Fibroblast of upper back skin (primary cell): Measurements from ENCODE around the gene SPATA31D4.
"Not testable (repeated sequence)": the region's sequence is repeated elsewhere in the genome, so short reads cannot be mapped to it uniquely, and the experiment has no call there.

Experiments
- DNase-seq: peaks from one replicate; pipeline ENCODE4 v3.0.0-alpha.2; 2013

SPATA31D4 gene

DNA sequence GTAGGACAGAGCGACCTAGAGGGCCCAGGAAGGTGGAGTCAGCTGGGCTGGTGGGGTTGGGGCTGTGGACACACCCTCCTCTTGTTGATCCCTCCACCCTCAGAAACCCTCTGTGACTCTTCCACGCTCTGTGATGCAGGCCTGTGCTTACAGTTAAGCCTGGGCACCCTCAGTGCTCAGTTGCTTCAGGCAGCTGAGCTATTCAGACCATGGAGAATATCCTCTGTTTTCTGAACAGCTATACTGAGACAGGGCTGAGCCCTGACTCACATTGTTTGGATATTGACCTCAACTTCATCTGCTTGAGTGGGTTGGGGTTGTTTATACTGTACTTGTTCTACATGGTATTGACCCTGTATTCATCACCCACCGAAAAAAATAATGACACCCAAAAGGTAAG, at the start of gene SPATA31D4:
TSS of gene SPATA31D4 (plus strand) at position 124 of the 400 bp plus-strand sequence. CDS start at position 210, 86 bp downstream.
- not testable (repeated sequence) for DNase-seq

DNA sequence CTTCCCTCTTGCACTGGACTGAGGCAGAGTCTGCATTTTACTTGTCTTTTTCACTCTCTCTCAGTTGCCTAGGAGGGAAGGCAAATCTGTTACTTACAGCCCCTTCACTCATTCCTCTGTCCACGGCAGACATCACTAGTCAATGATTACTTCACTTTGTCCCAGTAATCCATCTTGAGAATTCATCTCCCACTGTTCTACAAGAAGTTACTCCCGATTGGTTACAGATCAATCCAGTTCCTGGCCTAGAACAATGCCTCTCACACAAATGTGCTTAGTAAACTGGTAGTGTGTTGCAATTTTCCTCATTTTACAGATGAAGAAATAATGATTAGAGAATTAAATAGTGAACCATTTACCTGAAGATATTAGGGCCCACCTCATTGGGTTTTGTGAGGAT, 49.7 kb upstream of the SPATA31D4 start:
- DNase-seq: no peak

DNA sequence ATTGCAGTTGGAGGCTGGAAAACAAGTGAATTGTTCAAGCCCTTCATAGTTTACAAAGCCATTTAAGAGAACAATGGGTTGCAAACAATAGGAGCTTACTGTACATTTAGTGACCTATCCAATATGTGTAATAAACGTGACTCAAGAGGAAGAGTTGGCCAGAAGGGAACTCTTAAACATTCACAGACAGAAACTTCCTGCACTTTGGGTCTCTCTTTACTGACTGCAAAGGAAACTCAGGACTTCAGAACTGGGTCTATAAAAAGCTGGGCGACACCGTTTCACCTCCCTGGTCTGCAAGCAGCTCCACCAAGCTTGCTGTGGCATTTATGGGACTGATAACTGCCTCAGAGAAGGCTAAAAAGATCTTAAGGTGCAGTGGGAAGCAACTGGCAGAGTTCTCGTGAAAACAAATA, 48.7 kb upstream of the SPATA31D4 start:
- DNase-seq: no peak

DNA sequence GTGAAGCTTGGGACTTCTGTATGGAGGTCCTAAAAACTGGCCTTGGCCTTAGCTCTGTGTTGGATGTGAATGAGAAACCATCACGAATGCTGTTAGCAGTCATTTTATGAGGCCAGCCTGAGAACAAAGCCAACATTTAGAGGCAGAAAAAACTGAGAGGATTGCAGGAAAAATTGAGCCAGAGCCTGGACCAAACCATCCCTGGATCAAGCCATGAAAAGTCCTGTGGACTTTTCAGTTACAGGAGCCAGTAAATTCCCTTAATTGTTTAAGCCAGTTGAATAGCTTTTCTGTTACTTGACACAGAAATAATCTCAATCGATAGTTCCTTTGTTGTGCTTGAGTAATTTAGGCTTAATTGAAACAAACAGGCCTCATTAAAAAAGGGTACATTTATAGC, 42.6 kb upstream of the SPATA31D4 start:
- DNase-seq: no peak

DNA sequence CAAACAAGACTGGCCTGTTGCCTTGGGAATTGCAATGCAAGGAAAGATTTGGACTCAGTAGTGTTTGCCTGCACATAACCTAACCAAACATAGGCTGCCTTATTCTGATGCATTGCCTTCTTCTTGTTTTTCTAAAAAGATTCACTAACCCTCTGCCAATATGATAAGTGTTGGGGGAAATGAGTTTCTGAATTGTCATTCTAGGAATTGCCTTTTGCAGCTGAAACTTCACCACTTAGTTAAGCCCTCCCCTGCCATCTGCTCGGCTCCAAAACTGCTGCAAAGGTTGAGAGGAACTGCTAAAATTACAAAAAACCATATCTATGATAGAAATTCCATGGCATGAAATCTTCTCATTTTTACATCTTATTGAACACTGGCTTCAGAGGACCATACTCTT, 41.6 kb upstream of the SPATA31D4 start:
- no peak for DNase-seq

DNA sequence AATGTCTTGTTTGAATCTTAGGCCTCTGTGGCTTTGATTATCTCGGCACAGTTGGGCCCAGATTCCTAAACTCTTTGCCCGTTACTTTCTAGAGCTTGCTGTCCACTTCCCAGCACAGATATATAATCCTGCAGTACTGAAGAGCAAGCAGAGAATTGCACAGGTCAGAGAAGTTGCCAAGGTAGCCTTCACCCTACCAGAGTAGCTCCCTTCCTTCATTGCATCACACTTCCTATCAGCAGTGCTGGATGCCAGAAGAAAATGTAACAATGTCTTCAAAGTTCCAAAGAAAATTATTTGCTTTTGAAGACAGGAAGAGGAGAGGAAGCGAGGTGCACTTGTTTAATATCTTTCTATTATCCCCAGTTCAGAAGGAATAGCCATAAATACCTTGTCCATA, 38.1 kb upstream of the SPATA31D4 start:
- no peak for DNase-seq

DNA sequence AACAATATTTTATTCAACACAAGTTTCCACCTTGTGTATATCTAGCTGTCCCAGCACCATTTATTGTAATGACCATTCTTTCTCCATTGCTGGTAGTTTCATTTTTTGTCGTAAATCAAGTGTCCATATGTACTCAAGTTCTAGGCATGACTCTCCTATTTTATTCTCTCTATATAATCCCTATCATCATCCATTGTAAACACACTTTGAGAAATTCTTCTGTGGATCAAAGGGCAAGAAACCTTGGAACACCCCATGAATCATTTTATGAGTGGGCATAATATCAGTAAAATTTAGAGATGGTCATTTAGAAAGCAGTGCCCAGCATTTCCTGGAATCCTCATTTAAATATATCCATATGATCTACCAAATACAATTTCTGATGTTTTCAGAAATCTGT, 35.8 kb upstream of the SPATA31D4 start:
- DNase-seq: no peak

DNA sequence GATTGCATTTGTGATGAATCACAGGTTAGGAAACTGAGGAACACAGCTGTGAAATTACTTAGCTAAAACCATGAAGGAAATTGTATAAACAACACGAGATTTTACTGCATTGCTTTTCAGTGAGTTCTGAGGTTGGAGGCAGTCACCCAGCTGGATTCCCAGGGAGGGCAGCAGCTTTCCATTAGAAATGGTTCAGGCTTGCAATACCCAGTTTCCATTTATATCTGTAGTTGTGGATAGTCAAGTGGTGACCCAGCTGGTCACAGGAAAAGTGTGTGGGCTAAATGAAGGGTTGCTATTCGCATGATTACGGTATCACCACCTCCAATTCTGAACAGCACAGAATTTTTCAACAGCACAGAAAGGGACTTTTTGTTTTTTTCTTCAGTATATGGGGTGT, 34.3 kb upstream of the SPATA31D4 start:
- no peak for DNase-seq

DNA sequence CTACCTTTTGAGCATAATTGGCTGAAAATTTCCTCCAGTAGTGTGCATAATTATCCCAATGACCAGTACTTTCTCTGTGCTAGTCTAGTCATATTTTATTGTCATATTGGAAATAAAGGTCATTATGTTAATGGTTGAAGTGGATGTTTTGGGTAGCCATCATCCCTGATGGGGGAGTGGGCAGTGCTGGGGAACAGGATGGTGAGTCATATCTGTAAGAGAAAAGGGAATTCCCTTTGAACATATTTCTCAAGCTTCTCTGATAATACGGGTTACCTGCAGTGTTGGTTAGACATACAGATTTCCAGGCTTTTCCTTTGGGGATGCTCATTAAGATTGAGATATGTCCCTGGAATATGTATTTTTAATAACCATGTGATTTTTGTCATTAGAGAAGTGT, 33.3 kb upstream of the SPATA31D4 start:
- no peak for DNase-seq

DNA sequence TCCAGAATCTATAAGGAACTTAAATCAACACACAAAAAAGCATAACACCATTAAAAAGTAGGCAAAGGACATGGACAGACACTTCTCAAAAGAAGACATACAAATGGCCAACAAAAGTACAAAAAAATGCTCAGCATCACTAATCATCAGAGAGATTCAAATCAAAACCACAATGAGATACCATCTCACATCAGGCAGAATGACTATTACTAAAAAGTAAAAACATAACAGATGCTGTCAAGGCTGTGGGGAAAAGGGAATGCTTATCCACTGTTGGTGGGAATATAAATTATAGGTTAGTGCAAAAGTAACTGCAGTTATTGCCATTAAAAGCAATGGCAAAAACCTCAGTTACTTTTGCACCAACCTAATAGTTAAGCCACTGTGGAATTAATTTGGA, 32.2 kb upstream of the SPATA31D4 start:
- DNase-seq: peak; percentile 59

DNA sequence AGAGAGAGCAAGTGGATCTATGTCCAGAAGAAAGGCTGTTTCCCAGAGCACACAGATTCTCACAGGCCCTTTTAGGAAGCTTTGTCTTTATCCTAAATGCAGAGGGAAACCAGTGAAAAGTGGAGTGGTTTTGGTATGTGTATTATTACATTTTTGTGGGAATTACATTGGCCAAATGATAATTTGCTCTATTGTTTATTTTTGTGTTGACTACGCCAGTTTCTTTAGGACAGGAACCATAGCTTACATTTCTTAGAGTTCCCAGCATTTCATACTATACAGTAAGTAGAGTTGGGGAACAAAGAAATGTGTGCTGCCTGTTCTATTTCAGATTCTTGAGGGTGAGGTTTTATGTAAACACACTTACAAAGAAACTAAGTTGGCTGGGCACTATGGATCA, 29.4 kb upstream of the SPATA31D4 start:
- DNase-seq: no peak

DNA sequence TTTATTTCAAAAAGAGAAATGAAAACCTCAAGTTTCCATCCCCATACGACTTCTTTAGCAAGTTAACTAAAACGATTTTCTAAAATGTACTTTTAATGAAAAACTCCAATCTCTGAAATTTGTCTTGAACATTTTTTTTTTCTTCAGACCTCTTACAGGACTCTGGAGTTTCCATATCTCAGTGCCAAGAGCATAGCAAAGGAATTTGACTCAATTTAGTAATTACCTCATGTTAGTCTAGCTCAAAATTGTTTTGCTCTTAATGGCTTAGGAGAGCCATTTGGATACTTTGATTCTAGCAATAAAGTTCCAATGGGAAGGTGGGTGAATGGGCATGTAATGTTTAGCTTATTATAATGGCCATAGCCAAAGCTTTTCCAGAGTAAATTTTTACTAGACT, 26.0 kb upstream of the SPATA31D4 start:
- DNase-seq: peak; percentile 25

DNA sequence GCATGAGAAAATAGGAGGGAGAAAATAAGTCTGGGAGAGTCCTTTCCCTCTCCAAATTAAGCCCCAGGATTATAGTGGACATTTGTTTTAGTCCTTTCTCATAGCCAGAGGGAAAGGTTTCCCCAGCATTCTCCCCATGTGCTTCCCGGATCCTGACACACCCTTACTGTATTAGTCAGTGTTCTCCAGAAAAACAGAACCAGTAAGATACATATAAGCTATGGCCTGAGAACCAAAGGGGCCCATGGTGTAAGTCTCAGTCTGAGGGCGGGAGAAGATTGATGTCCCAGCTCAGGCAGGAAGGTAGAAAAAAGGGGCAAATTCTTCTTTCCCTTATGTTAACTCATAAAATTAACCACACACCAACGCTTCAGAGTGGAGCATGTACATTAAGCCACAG, 25.6 kb upstream of the SPATA31D4 start:
- peak; percentile 42 for DNase-seq

DNA sequence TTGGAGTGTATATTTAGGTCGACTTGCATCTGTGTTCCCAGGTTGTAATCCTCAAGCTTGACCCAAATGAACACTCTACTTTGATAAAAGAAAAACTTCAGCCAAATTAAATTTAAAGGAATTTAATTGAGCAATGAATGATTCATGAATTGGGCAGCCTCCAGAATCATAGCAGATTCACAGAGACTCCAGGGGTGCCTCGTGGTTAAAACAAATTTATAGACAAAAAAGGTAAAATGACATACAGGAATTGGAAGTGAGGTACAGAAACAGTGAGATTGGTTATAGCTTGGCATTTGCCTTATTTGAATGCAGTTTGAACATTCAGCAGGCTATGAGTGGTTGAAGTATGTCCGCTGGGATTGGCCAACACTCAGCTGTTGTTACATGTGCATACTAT, 21.6 kb upstream of the SPATA31D4 start:
- peak; percentile 83 for DNase-seq

DNA sequence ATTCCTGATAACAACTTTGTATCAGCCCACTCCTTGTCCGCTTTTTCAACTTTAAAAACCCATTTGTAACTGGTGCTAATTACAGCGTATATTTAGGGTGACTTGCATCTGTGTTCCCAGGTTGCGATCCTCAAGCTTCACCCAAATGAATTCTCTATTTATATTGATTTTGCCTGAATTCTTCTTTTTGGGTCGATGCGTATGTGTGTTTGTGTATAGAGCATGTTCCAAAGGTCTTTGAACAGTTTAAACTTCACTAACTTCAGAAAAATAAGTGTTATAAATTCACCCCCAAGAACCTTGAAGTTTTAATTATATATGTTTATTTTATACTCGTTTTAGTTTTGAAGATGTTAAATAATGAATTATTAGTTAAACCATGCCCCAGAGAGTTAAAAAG, 16.1 kb upstream of the SPATA31D4 start:
- no peak for DNase-seq

DNA sequence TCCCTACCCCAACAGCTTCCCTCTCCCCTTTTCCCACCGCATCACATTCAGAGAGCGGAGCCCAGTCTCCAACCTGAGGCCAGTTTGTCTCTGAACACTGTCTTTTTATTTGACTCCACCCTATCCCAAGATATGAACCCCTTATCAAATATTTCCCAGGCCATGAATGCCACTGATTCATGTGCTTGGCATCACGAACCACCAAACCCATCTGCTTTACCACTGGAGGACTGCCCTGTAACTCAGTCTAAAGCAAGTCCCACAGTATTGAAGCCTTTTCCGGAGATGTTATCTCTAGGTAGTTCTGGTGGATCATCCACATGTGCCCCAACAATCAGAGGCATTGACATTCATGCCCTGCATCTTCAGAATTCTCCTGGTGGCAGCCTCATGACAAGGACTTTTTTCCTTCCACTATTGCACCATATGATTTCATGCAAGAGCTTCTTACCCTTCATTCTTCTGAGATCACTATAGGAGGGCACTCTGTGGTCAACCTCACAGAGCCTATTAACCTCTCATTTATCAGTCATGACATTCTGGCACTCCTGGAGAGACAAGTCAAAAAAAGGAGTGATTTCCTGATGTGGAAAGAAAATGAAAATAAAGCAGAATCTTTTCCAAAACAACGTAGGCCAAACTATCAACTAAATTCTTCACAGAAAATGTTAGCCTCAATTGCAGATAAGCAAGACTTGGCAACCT, 12.3 kb upstream of the SPATA31D4 start:
- DNase-seq: peak; percentile 14

DNA sequence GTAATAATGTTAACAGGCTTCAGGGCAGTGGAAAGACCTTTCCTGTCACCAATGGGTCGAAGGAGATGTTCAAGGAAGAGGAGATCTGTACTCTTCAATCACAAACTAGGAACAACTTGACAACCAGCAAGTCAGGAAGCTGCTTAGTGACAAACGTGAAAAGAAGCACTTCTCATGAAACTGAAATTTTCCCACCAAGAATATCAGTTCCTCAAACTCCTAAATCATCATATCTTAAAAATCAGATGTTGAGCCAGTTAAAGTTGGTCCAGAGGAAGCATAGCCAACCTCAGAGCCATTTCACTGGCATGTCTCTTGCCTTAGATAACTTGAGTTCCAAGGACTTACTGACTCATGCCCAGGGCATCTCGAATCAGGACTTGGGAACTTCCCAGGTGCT, 9.7 kb upstream of the SPATA31D4 start:
- DNase-seq: not testable (repeated sequence)

DNA sequence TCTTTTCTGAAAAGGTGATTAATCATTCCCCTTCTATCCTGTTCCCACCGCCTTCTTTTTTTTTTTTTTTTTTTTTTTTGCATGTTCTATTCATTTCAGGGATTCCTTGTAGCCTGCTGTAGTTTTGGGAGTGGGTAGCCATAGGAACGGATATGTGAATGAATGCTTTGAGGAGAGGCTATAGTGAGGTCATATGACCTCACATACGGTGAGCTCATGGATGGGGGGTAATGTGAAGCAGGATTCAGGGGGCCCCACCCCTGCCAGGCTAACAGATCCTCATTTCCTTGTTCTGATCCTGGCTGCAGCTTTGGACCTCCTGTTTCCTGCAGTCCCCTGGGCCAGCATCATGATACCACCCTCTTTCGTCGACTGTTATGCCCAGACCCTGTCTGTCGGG, 1.9 kb downstream of the SPATA31D4 start:
- not testable (repeated sequence) for DNase-seq

DNA sequence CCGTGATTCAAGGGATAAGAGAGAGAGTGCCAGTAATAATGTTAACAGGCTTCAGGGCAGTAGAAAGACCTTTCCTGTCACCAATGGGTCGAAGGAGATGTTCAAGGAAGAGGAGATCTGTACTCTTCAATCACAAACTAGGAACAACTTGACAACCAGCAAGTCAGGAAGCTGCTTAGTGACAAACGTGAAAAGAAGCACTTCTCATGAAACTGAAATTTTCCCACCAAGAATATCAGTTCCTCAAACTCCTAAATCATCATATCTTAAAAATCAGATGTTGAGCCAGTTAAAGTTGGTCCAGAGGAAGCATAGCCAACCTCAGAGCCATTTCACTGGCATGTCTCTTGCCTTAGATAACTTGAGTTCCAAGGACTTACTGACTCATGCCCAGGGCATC, 5.3 kb downstream of the SPATA31D4 start:
- not testable (repeated sequence) for DNase-seq

DNA sequence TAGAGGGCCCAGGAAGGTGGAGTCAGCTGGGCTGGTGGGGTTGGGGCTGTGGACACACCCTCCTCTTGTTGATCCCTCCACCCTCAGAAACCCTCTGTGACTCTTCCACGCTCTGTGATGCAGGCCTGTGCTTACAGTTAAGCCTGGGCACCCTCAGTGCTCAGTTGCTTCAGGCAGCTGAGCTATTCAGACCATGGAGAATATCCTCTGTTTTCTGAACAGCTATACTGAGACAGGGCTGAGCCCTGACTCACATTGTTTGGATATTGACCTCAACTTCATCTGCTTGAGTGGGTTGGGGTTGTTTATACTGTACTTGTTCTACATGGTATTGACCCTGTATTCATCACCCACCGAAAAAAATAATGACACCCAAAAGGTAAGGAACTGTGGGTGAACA, 15.2 kb downstream of the SPATA31D4 start, which contains the start of gene SPATA31D3:
TSS of gene SPATA31D3 (plus strand) at position 108 of the 400 bp plus-strand sequence. CDS start at position 194, 86 bp downstream.
- DNase-seq: not testable (repeated sequence)

DNA sequence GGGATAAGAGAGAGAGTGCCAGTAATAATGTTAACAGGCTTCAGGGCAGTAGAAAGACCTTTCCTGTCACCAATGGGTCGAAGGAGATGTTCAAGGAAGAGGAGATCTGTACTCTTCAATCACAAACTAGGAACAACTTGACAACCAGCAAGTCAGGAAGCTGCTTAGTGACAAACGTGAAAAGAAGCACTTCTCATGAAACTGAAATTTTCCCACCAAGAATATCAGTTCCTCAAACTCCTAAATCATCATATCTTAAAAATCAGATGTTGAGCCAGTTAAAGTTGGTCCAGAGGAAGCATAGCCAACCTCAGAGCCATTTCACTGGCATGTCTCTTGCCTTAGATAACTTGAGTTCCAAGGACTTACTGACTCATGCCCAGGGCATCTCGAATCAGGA, 20.4 kb downstream of the SPATA31D4 start:
- not testable (repeated sequence) for DNase-seq

DNA sequence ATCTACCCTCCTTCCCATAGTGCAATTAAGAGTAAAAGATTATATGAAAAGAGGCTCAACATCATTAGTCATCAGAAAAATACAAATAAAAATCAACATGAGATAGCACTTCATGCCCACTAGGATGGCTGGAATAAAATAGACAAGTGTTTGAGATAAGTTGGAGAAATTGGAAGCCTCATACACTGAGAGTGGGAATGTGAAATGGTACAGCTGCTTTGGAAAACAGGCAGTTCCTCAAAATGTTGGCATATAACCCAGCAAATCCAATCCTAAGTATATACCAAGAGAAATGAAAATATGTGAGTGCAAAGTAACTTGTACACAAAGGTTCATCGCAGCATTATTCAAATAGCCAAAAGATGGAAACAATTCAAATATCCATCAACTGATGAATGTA, 24.9 kb downstream of the SPATA31D4 start:
- DNase-seq: no peak

DNA sequence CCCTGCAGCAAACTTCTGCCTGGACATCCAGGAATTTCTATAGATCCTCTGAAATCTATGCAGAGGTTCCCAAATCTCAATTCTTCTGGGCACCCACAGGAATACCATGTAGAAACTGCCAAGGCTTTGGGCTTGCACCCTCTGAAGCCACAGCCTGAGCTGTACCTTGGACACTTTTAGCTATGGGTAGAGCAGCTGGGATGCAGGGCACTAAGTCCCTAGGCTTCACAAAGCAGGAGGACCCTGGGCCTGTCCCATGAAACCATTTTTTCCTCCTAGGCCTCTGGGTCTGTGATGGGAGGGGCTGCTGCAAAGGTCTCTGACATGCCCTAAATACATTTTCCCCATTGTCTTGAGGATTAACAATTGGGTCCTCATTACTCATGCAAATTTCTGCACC, 27.4 kb downstream of the SPATA31D4 start:
- no peak for DNase-seq

DNA sequence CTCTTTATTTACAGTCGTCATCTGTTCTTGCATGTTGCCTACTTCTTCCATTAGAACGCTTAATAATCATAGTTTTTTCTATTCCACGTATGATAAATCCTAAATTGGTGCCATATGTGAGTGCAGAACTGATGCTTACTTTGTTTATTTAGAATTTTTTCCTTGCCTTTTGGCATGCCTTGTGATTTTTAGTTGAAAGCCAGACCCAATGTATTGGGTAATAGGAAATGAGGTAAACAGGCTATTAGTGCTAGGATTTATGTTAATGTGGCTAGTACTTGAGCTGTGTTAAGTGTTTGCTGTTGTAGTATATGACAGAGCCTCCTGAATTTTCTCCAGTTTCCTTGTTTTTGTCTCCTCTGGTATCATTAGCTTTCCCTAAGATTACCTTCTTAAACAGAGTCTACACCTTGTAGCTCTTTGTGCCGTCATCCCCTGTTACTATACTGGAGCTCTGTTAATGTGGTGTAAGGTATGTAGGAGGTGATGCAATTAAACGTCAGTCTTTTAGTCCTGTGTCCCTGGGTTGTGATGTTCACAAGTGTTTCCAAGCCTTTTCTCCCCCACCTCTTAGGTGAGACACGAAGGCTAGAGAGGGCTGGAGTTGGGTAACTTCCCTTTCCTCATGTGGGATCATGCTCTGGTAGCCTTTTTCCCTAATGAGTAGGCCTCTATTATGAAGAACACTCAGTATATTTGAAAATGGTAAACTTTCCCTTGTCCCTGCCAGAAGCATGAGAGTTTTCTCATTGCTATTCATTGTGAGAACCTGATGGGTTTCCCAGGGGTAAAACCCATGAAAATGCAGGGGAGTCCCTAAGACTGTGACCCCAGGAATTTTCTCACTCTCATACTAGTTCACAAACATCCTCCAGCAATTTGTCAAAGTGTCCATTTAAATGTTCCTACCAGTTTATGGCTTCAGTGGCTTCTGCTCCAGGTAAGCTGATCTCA, 36.3 kb downstream of the SPATA31D4 start:
- peak; percentile 4 for DNase-seq
